ENCODE data around the gene IFNAR1.

DNA sequence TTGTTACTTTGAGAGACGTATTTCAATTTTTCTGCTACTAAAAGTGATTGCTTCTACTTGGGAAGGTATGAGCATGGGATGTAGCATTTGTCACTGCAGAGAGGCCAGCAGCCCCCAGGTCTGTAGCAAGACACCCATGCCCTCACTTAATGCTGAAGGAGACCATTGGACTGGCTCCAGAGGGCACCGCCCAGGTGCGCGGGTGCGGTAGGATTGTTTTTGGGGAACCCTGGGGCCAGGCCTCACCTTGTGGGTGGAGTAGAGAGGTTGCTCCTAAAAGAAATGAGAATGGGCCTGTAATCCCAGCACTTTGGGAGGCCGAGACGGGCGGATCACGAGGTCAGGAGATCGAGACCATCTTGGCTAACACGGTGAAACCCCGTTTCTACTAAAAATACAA, 47.8 kb downstream of the IFNAR1 start:
- TF ChIP-seq, protein P1, sequence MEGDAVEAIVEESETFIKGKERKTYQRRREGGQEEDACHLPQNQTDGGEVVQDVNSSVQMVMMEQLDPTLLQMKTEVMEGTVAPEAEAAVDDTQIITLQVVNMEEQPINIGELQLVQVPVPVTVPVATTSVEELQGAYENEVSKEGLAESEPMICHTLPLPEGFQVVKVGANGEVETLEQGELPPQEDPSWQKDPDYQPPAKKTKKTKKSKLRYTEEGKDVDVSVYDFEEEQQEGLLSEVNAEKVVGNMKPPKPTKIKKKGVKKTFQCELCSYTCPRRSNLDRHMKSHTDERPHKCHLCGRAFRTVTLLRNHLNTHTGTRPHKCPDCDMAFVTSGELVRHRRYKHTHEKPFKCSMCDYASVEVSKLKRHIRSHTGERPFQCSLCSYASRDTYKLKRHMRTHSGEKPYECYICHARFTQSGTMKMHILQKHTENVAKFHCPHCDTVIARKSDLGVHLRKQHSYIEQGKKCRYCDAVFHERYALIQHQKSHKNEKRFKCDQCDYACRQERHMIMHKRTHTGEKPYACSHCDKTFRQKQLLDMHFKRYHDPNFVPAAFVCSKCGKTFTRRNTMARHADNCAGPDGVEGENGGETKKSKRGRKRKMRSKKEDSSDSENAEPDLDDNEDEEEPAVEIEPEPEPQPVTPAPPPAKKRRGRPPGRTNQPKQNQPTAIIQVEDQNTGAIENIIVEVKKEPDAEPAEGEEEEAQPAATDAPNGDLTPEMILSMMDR (IDR thresholded peaks at IDR 0.05), result no peak
- TF ChIP-seq JUN (IDR thresholded peaks at IDR 0.05) (no peak), ESRRA (IDR thresholded peaks at IDR 0.05; ENCODE audit: borderline replicate concordance, low read length) (no peak), SREBF2 (IDR thresholded peaks at IDR 0.05) (no peak), ZSCAN20 (CRISPR knock-in tag; IDR thresholded peaks at IDR 0.05) (no peak), ZNF302 (CRISPR knock-in tag; IDR thresholded peaks at IDR 0.05) (no peak), CBX8 (IDR thresholded peaks at IDR 0.05) (no peak), POLR2A (IDR thresholded peaks at IDR 0.05; ENCODE audit: low read length) (no peak), MYC (IDR thresholded peaks at IDR 0.05; ENCODE audit: borderline replicate concordance, low read length) (no peak)
- TF ChIP-seq, protein P2, sequence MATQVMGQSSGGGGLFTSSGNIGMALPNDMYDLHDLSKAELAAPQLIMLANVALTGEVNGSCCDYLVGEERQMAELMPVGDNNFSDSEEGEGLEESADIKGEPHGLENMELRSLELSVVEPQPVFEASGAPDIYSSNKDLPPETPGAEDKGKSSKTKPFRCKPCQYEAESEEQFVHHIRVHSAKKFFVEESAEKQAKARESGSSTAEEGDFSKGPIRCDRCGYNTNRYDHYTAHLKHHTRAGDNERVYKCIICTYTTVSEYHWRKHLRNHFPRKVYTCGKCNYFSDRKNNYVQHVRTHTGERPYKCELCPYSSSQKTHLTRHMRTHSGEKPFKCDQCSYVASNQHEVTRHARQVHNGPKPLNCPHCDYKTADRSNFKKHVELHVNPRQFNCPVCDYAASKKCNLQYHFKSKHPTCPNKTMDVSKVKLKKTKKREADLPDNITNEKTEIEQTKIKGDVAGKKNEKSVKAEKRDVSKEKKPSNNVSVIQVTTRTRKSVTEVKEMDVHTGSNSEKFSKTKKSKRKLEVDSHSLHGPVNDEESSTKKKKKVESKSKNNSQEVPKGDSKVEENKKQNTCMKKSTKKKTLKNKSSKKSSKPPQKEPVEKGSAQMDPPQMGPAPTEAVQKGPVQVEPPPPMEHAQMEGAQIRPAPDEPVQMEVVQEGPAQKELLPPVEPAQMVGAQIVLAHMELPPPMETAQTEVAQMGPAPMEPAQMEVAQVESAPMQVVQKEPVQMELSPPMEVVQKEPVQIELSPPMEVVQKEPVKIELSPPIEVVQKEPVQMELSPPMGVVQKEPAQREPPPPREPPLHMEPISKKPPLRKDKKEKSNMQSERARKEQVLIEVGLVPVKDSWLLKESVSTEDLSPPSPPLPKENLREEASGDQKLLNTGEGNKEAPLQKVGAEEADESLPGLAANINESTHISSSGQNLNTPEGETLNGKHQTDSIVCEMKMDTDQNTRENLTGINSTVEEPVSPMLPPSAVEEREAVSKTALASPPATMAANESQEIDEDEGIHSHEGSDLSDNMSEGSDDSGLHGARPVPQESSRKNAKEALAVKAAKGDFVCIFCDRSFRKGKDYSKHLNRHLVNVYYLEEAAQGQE (IDR thresholded peaks at IDR 0.05), result no peak
- TF ChIP-seq, protein P3, sequence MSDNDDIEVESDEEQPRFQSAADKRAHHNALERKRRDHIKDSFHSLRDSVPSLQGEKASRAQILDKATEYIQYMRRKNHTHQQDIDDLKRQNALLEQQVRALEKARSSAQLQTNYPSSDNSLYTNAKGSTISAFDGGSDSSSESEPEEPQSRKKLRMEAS (IDR thresholded peaks at IDR 0.05), result no peak
